H1 (cell line): ENCODE measurements around the gene PIANP. TPM values are rescaled to one million over a fixed set of nuclear protein-coding genes. Genes with fewer than 3 reads are reported as not detected.

Experiments
- EGR1 ChIP-seq: IDR thresholded peaks from 2 replicates; pipeline ENCODE4 v1.6.1; 2011; ENCODE audit warnings: low read depth, low read length, borderline replicate concordance
- polyA plus RNA-seq, 7 experiments: library from polyadenylated mRNA; depleted of rRNA in 3 of 7; stranded (reverse) in 5 of 7; unstranded in 2 of 7; fragments of >200 nt in 5 of 7; fragments of 200-250 nt in 2 of 7; gene quantifications; 1 replicate in 5 of 7; 2 replicates in 1 of 7; 4 replicates in 1 of 7; pipeline versions ENCODE4 v1.2.1 to v1.2.3, GENCODE V29; 2011 to 2013; ENCODE audit warnings: missing spikeins in 2 of 7, mixed read lengths in 2 of 7
- total RNA-seq: library from RNA; stranded (reverse); fragmentation: NEBNext Ultra II Directional; extraction: Animal tissue kit (Norgen Biotek cat#: 25700); gene quantifications from 2 replicates; pipeline ENCODE4 v1.2.1, GENCODE V29; 2021
- TF ChIP-seq, protein P1 (sequence below), 3 experiments: IDR thresholded peaks; 1 replicate in 2 of 3; 2 replicates in 1 of 3; pipeline versions ENCODE4 v1.5.1 to v1.6.1; 2011; ENCODE audit warnings: low read length in 3 of 3, mild to moderate bottlenecking in 3 of 3, inconsistent platforms in 2 of 3, low read depth in 1 of 3, moderate library complexity in 1 of 3; ENCODE audit not compliant: insufficient read depth in 1 of 3; ENCODE audit errors: control extremely low read depth in 1 of 3
- TF ChIP-seq, protein P2 (sequence below): IDR thresholded peaks from 2 replicates; pipeline ENCODE4 v1.6.1; 2011; ENCODE audit warnings: low read depth, mild to moderate bottlenecking, low read length; ENCODE audit not compliant: insufficient read depth

The PIANP gene
- total and polyA plus RNA-seq, 2 of the 8 experiments (the other 6 are each of a cell fraction or from before 2014, with no cell fraction given) = 6.3 to 9.8 TPM

- no peak for TF ChIP-seq EGR1
- TF ChIP-seq, protein P1, sequence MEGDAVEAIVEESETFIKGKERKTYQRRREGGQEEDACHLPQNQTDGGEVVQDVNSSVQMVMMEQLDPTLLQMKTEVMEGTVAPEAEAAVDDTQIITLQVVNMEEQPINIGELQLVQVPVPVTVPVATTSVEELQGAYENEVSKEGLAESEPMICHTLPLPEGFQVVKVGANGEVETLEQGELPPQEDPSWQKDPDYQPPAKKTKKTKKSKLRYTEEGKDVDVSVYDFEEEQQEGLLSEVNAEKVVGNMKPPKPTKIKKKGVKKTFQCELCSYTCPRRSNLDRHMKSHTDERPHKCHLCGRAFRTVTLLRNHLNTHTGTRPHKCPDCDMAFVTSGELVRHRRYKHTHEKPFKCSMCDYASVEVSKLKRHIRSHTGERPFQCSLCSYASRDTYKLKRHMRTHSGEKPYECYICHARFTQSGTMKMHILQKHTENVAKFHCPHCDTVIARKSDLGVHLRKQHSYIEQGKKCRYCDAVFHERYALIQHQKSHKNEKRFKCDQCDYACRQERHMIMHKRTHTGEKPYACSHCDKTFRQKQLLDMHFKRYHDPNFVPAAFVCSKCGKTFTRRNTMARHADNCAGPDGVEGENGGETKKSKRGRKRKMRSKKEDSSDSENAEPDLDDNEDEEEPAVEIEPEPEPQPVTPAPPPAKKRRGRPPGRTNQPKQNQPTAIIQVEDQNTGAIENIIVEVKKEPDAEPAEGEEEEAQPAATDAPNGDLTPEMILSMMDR (IDR thresholded peaks at IDR 0.05; ENCODE audit: control extremely low read depth in 1 of 3, insufficient read depth in 1 of 3, low read depth in 1 of 3, low read length in 3 of 3) = peak; percentile 48 to 64 (median 63)
- TF ChIP-seq, protein P2, sequence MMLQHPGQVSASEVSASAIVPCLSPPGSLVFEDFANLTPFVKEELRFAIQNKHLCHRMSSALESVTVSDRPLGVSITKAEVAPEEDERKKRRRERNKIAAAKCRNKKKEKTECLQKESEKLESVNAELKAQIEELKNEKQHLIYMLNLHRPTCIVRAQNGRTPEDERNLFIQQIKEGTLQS = no peak
Observed at GRCh38 chr12:6644903-6645302, 55.7 kb downstream of the PIANP start (continued).
